ENCODE data around the gene TLX1.

TLX1 gene

DNA sequence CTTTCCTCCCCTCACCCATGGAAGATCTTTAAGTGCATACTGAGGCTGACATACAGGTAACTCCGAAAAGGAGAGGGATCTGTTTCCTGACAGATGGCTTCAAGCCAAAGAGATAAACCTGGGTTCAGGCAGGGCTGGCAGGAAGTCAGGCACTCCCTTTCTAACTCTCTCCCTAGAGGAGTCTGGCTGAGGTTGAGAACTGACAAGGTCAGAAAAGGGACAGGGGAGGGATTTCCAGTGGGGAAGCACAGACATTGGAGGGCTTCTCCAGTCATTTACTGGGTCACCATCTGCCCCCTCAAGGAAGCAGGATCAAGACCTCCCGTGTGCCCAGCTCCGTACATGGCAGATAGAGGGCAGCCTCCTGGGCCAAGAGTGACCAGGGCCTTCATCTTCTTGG, 31.6 kb downstream of the TLX1 start:
- H3K27me3 ChIP-seq (ENCODE audit: control insufficient read depth in 1 of 2, insufficient read depth in 2 of 2, low read length in 2 of 2) = peaks cover 8 to 39% of the 10 kb centered on the region in 2 donors
- H3K4me1 ChIP-seq (ENCODE audit: insufficient read depth, low read length) = no peaks in the 10 kb centered on the region
- H3K36me3 ChIP-seq (ENCODE audit: insufficient read depth, low read length) = no peaks in the 10 kb centered on the region
- H3K4me3 ChIP-seq (ENCODE audit: low read depth in 1 of 2, low read length in 2 of 2) = no peak overlapping the region
- peaks cover 4% of the 10 kb centered on the region for H3K9me3 ChIP-seq (ENCODE audit: low read length)
- no peak overlapping the region for H3K27ac ChIP-seq (ENCODE audit: low read depth, low read length)
- no peak overlapping the region for H3K9ac ChIP-seq (ENCODE audit: low read length)

GRCh38 chr10:101164020-101164419, 32.9 kb downstream of the TLX1 start:
- Histone ChIP-seq H3K27ac (ENCODE audit: low read depth, low read length) (no peak overlapping the region), H3K4me1 (ENCODE audit: insufficient read depth, low read length) (no peaks in the 10 kb centered on the region), H3K27me3 (ENCODE audit: control insufficient read depth in 1 of 2, insufficient read depth in 2 of 2, low read length in 2 of 2) (peaks cover 8 to 28% of the 10 kb centered on the region in 2 donors)

DNA sequence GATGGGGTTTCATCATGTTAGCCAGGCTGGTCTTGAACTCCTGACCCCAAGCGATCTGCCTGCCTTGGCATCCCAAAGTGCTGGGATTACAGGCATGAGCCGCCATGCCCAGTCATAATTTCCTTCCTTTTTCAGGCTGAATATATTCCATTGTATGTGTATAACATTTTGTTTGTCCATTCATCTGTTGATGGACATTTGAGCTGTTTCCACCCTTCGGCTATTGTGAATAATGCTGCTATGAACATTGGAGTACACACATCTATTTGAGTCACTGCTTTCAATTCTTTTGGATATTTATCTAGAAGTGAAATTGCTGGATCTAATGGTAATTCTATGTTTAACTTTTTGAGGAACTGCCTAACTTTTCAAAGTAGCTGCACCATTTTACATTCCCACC, 34.6 kb downstream of the TLX1 start:
- Histone ChIP-seq H3K27ac (ENCODE audit: low read depth, low read length) (no peak overlapping the region), H3K36me3 (ENCODE audit: insufficient read depth, low read length) (no peaks in the 10 kb centered on the region), H3K27me3 (ENCODE audit: control insufficient read depth in 1 of 2, insufficient read depth in 2 of 2, low read length in 2 of 2) (peaks cover 8 to 23% of the 10 kb centered on the region in 2 donors), H3K9ac (ENCODE audit: low read length) (no peak overlapping the region), H3K4me1 (ENCODE audit: insufficient read depth, low read length) (no peaks in the 10 kb centered on the region), H3K9me3 (ENCODE audit: low read length) (peaks cover 4% of the 10 kb centered on the region), H3K4me3 (ENCODE audit: low read depth in 1 of 2, low read length in 2 of 2) (no peak overlapping the region)

More at GRCh38 chr10:101164020-101164419, 32.9 kb downstream of the TLX1 start:
- Histone ChIP-seq H3K9me3 (ENCODE audit: low read length) (peaks cover 4% of the 10 kb centered on the region), H3K9ac (ENCODE audit: low read length) (no peak overlapping the region), H3K36me3 (ENCODE audit: insufficient read depth, low read length) (no peaks in the 10 kb centered on the region), H3K4me3 (ENCODE audit: low read depth in 1 of 2, low read length in 2 of 2) (no peak overlapping the region)

DNA sequence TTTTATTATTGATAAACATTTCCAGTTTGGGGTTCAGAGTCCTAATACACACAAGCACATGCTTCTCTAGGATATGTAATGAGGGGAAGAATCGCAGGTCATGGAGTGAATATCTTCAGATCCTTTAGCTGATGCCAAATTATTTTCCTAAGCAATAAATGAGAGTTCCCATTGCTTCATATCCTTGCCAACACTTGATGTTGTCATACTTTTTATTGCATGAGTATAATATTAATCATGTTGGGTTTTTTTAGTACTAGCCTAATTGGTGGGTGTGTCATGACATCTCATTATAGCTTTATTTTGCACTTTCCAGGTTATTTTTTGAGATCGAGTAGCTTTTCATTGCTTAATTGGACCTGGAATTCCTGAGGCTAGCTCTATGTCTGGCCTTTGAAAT, 35.3 kb downstream of the TLX1 start:
- Histone ChIP-seq H3K4me1 (ENCODE audit: insufficient read depth, low read length) (no peaks in the 10 kb centered on the region), H3K36me3 (ENCODE audit: insufficient read depth, low read length) (no peaks in the 10 kb centered on the region), H3K9ac (ENCODE audit: low read length) (no peak overlapping the region), H3K4me3 (ENCODE audit: low read depth in 1 of 2, low read length in 2 of 2) (no peak overlapping the region), H3K9me3 (ENCODE audit: low read length) (peaks cover 4% of the 10 kb centered on the region), H3K27ac (ENCODE audit: low read depth, low read length) (no peak overlapping the region), H3K27me3 (ENCODE audit: control insufficient read depth in 1 of 2, insufficient read depth in 2 of 2, low read length in 2 of 2) (peaks cover 8 to 16% of the 10 kb centered on the region in 2 donors)

DNA sequence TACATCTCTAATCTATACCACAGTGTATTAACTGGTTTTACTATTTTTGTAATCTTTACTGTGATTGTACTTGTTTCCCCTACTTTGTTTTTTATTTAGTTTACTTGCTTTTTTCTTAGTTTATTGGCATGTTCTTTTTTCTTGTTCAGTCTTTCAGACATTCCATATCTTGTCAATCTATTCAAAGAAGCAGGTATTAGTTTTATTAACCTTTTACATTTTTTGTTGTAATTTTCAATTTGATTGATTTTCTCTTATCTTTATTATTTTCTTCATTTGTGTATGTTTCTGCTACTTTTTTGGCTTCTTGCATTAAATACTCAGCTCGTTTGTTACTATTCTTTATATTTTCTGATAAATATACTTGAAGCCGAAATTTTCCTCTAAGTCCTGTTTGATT, 41.6 kb downstream of the TLX1 start:
- no peaks in the 10 kb centered on the region for H3K27me3 ChIP-seq (ENCODE audit: control insufficient read depth in 1 of 2, insufficient read depth in 2 of 2, low read length in 2 of 2)
- no peak overlapping the region for H3K27ac ChIP-seq (ENCODE audit: low read depth, low read length)
- H3K4me1 ChIP-seq (ENCODE audit: insufficient read depth, low read length) = no peaks in the 10 kb centered on the region
- H3K9ac ChIP-seq (ENCODE audit: low read length) = no peak overlapping the region
- peaks cover 9% of the 10 kb centered on the region for H3K9me3 ChIP-seq (ENCODE audit: low read length)
- no peaks in the 10 kb centered on the region for H3K36me3 ChIP-seq (ENCODE audit: insufficient read depth, low read length)
- no peak overlapping the region for H3K4me3 ChIP-seq (ENCODE audit: low read depth in 1 of 2, low read length in 2 of 2)

DNA sequence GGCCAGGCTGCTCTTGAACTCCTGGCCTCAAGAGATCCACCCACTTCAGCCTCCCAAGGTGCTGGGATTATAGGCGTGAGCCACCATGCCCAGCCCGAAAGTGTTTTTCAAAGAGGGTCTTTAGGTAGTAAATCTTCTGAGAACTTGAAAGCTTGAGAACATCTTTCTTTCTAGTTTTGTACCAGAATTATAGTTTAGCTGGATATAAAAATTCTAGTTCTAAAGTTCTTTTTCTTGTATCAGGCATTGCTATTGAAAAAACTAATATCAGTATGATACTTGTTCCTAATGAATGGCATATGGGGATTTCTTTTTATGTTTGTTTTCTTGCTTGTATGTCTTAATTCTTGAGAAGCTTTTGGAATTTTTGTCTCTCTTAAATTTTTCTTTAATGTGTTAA, 43.2 kb downstream of the TLX1 start:
- Histone ChIP-seq H3K4me1 (ENCODE audit: insufficient read depth, low read length) (no peaks in the 10 kb centered on the region), H3K27ac (ENCODE audit: low read depth, low read length) (no peak overlapping the region), H3K27me3 (ENCODE audit: control insufficient read depth in 1 of 2, insufficient read depth in 2 of 2, low read length in 2 of 2) (no peaks in the 10 kb centered on the region), H3K4me3 (ENCODE audit: low read depth in 1 of 2, low read length in 2 of 2) (no peak overlapping the region), H3K9me3 (ENCODE audit: low read length) (peaks cover 9% of the 10 kb centered on the region), H3K9ac (ENCODE audit: low read length) (no peak overlapping the region), H3K36me3 (ENCODE audit: insufficient read depth, low read length) (no peaks in the 10 kb centered on the region)

- Histone ChIP-seq H3K27ac (ENCODE audit: low read depth, low read length) (no peak overlapping the region), H3K36me3 (ENCODE audit: insufficient read depth, low read length) (no peaks in the 10 kb centered on the region), H3K4me3 (ENCODE audit: low read depth in 1 of 2, low read length in 2 of 2) (no peak overlapping the region), H3K27me3 (ENCODE audit: control insufficient read depth in 1 of 2, insufficient read depth in 2 of 2, low read length in 2 of 2) (no peaks in the 10 kb centered on the region), H3K9ac (ENCODE audit: low read length) (no peak overlapping the region), H3K4me1 (ENCODE audit: insufficient read depth, low read length) (no peaks in the 10 kb centered on the region), H3K9me3 (ENCODE audit: low read length) (peaks cover 9% of the 10 kb centered on the region)
Observed at GRCh38 chr10:101176577-101176976, 45.5 kb downstream of the TLX1 start.

DNA sequence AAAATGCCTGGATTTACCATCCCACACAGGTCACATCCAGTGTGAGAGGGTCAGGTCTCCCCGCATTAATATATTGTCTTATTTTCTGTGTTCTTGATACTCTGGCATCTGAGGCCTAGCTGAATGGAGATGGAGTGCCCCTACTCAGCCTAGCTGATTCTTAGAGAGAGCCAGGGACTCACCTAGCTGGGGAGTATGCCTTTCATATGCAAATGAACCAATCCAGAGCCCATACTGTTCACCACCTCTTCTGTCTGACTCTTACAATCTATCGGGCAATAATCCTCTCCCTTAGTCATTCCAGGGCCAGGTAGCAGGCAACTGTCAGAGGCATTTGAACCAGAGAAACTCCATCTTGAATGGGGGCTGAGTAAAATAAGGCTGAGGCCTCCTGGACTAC, 51.8 kb downstream of the TLX1 start:
- H3K36me3 ChIP-seq (ENCODE audit: insufficient read depth, low read length) = no peaks in the 10 kb centered on the region
- no peak overlapping the region for H3K27ac ChIP-seq (ENCODE audit: low read depth, low read length)
- no peak overlapping the region for H3K9ac ChIP-seq (ENCODE audit: low read length)
- no peak overlapping the region for H3K4me3 ChIP-seq (ENCODE audit: low read depth in 1 of 2, low read length in 2 of 2)
- no peaks in the 10 kb centered on the region for H3K4me1 ChIP-seq (ENCODE audit: insufficient read depth, low read length)
- no peaks in the 10 kb centered on the region for H3K27me3 ChIP-seq (ENCODE audit: control insufficient read depth in 1 of 2, insufficient read depth in 2 of 2, low read length in 2 of 2)
- no peaks in the 10 kb centered on the region for H3K9me3 ChIP-seq (ENCODE audit: low read length)

DNA sequence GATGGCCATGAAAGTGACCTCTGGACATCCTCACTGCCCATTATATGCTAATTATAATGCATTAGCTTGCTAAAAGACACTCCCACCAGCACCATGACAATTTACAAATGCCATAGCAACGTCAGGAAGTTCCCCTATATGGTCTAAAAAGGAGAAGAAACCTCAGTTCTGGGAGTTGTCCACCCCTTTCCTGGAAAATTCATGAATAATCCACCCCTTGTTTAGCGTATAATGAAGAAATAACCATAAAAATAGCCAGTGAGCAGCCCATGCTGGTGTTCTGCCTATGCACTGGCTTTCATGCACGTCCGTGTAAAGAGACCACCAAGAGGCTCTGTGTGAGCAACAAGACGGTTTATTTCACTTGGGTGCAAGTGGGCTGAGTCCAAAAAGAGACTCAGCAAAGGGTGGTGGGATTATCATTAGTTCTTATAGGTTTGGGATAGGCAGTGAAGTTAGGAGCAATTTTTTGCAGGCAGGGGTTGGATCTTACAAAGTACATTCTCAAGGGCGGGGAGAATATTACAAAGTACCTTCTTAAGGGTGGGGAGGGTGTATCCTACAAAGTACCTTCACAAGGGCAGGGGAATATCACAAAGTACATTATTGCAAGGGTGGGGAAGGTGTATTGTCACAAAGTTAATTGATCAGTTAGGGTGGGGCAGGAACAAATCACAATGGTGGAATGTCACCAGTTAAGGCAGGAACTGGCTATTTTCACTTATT, 52.5 kb downstream of the TLX1 start:
- Histone ChIP-seq H3K27ac (ENCODE audit: low read depth, low read length) (no peak overlapping the region), H3K36me3 (ENCODE audit: insufficient read depth, low read length) (no peaks in the 10 kb centered on the region), H3K4me1 (ENCODE audit: insufficient read depth, low read length) (no peaks in the 10 kb centered on the region), H3K9ac (ENCODE audit: low read length) (no peak overlapping the region), H3K9me3 (ENCODE audit: low read length) (no peaks in the 10 kb centered on the region), H3K27me3 (ENCODE audit: control insufficient read depth in 1 of 2, insufficient read depth in 2 of 2, low read length in 2 of 2) (no peaks in the 10 kb centered on the region), H3K4me3 (ENCODE audit: low read depth in 1 of 2, low read length in 2 of 2) (no peak overlapping the region)

Data from muscle layer of colon (tissue), 2 donors.